HG02610 (cell line): ENCODE measurements around the gene DRC7.

Experiments used
- ATAC-seq: cut with Tn5 transposase; IDR thresholded peaks from one replicate; pipeline ENCODE4 v1.9.1; 2021; ENCODE audit warnings: mild to moderate bottlenecking, moderate library complexity; ENCODE audit not compliant: unreplicated experiment

DRC7 gene

GRCh38 chr16:57759541-57760356, 65.1 kb downstream of the DRC7 start:
- ATAC-seq: no peak

- ATAC-seq: no peak
Measured at GRCh38 chr16:57760357-57761160, 66.0 kb downstream of the DRC7 start.

GRCh38 chr16:57761301-57761700, 66.7 kb downstream of the DRC7 start:
- no peak for ATAC-seq

- ATAC-seq: no peak
Measured at GRCh38 chr16:57761957-57762356, 67.4 kb downstream of the DRC7 start.

GRCh38 chr16:57762365-57763040, 67.9 kb downstream of the DRC7 start:
- no peak for ATAC-seq

GRCh38 chr16:57763285-57764005, 68.8 kb downstream of the DRC7 start:
- no peak for ATAC-seq

- ATAC-seq: no peak
Measured at GRCh38 chr16:57764006-57764340, 69.4 kb downstream of the DRC7 start.

- ATAC-seq: no peak
Measured at GRCh38 chr16:57764341-57765159, 69.9 kb downstream of the DRC7 start.

- ATAC-seq: no peak
Measured at GRCh38 chr16:57765160-57765728, 70.6 kb downstream of the DRC7 start.

- ATAC-seq: no peak
Measured at GRCh38 chr16:57766714-57767348, 72.2 kb downstream of the DRC7 start.

GRCh38 chr16:57769541-57770145, 75.0 kb downstream of the DRC7 start:
- no peak for ATAC-seq

- no peak for ATAC-seq
Measured at GRCh38 chr16:57770361-57770760, 75.8 kb downstream of the DRC7 start.

GRCh38 chr16:57771141-57771785, 76.7 kb downstream of the DRC7 start:
- no peak for ATAC-seq

GRCh38 chr16:57773019-57773418, 78.4 kb downstream of the DRC7 start:
- ATAC-seq: no peak

GRCh38 chr16:57773655-57774295, 79.2 kb downstream of the DRC7 start:
- ATAC-seq: no peak

- ATAC-seq: no peak
Measured at GRCh38 chr16:57774705-57775285, 80.2 kb downstream of the DRC7 start.

- no peak for ATAC-seq
Measured at GRCh38 chr16:57775661-57776469, 81.3 kb downstream of the DRC7 start.
